GM19438 (cell line): ENCODE results near the gene CRBN.

Experiments
- ATAC-seq: cut with Tn5 transposase; IDR thresholded peaks from one replicate; pipeline ENCODE4 v1.9.1; 2021; ENCODE audit warnings: low read depth; ENCODE audit not compliant: unreplicated experiment

CRBN gene

GRCh38 chr3:3179407-3180094 lies at the start of gene CRBN:
CRBN (minus strand) TSS chr3:3179691; CDS start chr3:3179687, 4 bp downstream.
- ATAC-seq: peak; percentile 100

GRCh38 chr3:3227640-3228039 lies 48.1 kb upstream of the CRBN start:
- ATAC-seq: no peak

GRCh38 chr3:3221528-3221927 lies 42.0 kb upstream of the CRBN start:
- ATAC-seq: no peak

GRCh38 chr3:3216401-3216800 lies 36.9 kb upstream of the CRBN start:
- no peak for ATAC-seq

- ATAC-seq: no peak
These were observed 33.4 kb upstream of the CRBN start for GRCh38 chr3:3212781-3213440.

- no peak for ATAC-seq
These were observed 30.2 kb upstream of the CRBN start for GRCh38 chr3:3209714-3210113.

GRCh38 chr3:3209057-3209456 lies 29.6 kb upstream of the CRBN start:
- ATAC-seq: no peak

- peak; percentile 77 for ATAC-seq
These were observed 22.1 kb upstream of the CRBN start for GRCh38 chr3:3201611-3202010.

- ATAC-seq: no peak
These were observed 21.2 kb upstream of the CRBN start for GRCh38 chr3:3200632-3201212.

- no peak for ATAC-seq
These were observed 19.8 kb upstream of the CRBN start for GRCh38 chr3:3199306-3199705.

- no peak for ATAC-seq
These were observed 16.8 kb upstream of the CRBN start for GRCh38 chr3:3196148-3196861.

GRCh38 chr3:3194861-3195260 lies 15.4 kb upstream of the CRBN start:
- no peak for ATAC-seq

GRCh38 chr3:3192286-3192675 lies 12.8 kb upstream of the CRBN start:
- no peak for ATAC-seq

GRCh38 chr3:3191675-3192285 lies 12.3 kb upstream of the CRBN start:
- no peak for ATAC-seq

GRCh38 chr3:3189961-3190360 lies 10.5 kb upstream of the CRBN start:
- ATAC-seq: no peak

- no peak for ATAC-seq
These were observed 9.7 kb upstream of the CRBN start for GRCh38 chr3:3189102-3189727.

GRCh38 chr3:3184876-3185275 lies 5.4 kb upstream of the CRBN start:
- no peak for ATAC-seq

- ATAC-seq: no peak
These were observed 965 bp upstream of the CRBN start for GRCh38 chr3:3180456-3180855.

- peak; percentile 1 for ATAC-seq
These were observed 778 bp downstream of the CRBN start for GRCh38 chr3:3178498-3179328.
